A673 (cell line): ENCODE measurements around the gene SLC15A1. TPM values are rescaled to one million over a fixed set of nuclear protein-coding genes. Genes with fewer than 3 reads are reported as not detected.

ENCODE experiments used
- BruUV-seq: library from RNA; stranded (reverse); fragments of 400-500 nt; replicated peaks from 2 replicates; lab custom pipeline; 2021; lab: Mats Ljungman, UMichigan
- CTCF ChIA-PET: fragments of 300-600 bp; sonication (Branson Sonifier 250); formaldehyde crosslinking; loops from one replicate; lab custom pipeline; 2022; ENCODE audit warnings: antibody characterized with exemption; lab: Charles Lee
- POLR2A ChIA-PET: fragments of 300-600 bp; sonication (Branson Sonifier 250); formaldehyde crosslinking; loops from one replicate; lab custom pipeline; 2022; ENCODE audit warnings: antibody characterized with exemption; ENCODE audit not compliant: low non-redundant PET; lab: Charles Lee
- DNase-seq: peaks from one replicate; pipeline ENCODE4 v3.0.0-alpha.2; 2015; ENCODE audit warnings: low spot score
- H3K27ac ChIP-seq: fragments of 200-600 bp; sonication (generic); 2 replicates; pipeline ENCODE4 v1.5.1; 2016; ENCODE audit warnings: mixed run types, low read depth, mild to moderate bottlenecking, mixed read lengths, antibody characterized with exemption, low read length; ENCODE audit not compliant: poor library complexity, severe bottlenecking
- H3K27me3 ChIP-seq: fragments of 200-600 bp; sonication (generic); replicated peaks from 2 replicates; pipeline ENCODE4 v1.6.1; 2017; ENCODE audit warnings: mixed run types, low read depth, mild to moderate bottlenecking, mixed read lengths, antibody characterized with exemption, low read length; ENCODE audit not compliant: insufficient read depth, poor library complexity
- H3K36me3 ChIP-seq: fragments of 200-600 bp; sonication (generic); 2 replicates; pipeline ENCODE4 v1.6.1; 2016; ENCODE audit warnings: mixed run types, mild to moderate bottlenecking, mixed read lengths, antibody characterized with exemption, low read length; ENCODE audit not compliant: insufficient read depth, poor library complexity, severe bottlenecking
- H3K4me1 ChIP-seq: fragments of 200-600 bp; sonication (generic); 2 replicates; pipeline ENCODE4 v1.6.1; 2017; ENCODE audit warnings: mixed run types, mild to moderate bottlenecking, mixed read lengths, antibody characterized with exemption, low read length; ENCODE audit not compliant: insufficient read depth, poor library complexity, severe bottlenecking
- H3K4me3 ChIP-seq: fragments of 200-600 bp; sonication (generic); 2 replicates; pipeline ENCODE4 v1.5.1; 2016; ENCODE audit warnings: low read depth, mixed run types, mild to moderate bottlenecking, mixed read lengths, low read length; ENCODE audit not compliant: poor library complexity, severe bottlenecking
- H3K9me3 ChIP-seq: fragments of 200-600 bp; sonication (generic); 2 replicates; pipeline ENCODE4 v1.6.1; 2016; ENCODE audit warnings: mixed run types, low read depth, mild to moderate bottlenecking, mixed read lengths, antibody characterized with exemption, low read length; ENCODE audit not compliant: poor library complexity, severe bottlenecking
- CTCF ChIP-seq: fragments of 300-800, 200-600 bp; sonication (generic); conservative IDR thresholded peaks from 2 replicates; pipeline ENCODE4 v1.5.1; 2017; ENCODE audit warnings: low read depth, mild to moderate bottlenecking, antibody characterized with exemption, low read length, moderate library complexity, mixed read lengths
- EZH2 ChIP-seq: fragments of 200-600 bp; sonication (generic); IDR thresholded peaks from 2 replicates; pipeline ENCODE4 v1.6.1; 2017; ENCODE audit warnings: borderline replicate concordance, low read depth, mild to moderate bottlenecking, mixed read lengths, antibody characterized with exemption, low read length; ENCODE audit not compliant: poor library complexity, severe bottlenecking
- intact Hi-C: fragments of 100-400 bp; cut with micrococcal nuclease; formaldehyde crosslinking; loops from one replicate; pipeline ENCODE4 v1.10.0; 2022; ENCODE audit not compliant: unreplicated experiment
- total RNA-seq: library from RNA; stranded (reverse); gene quantifications from 2 replicates; pipeline ENCODE4 v1.2.3, GENCODE V29; 2021

SLC15A1 gene
- total RNA-seq, 1 experiment from 2014 or later: not detected

GRCh38 chr13:98774776-98775175, 22.3 kb upstream of the SLC15A1 start:
- Histone ChIP-seq H3K27ac (no peak overlapping the region), H3K27me3 (no peaks in the 10 kb centered on the region), H3K9me3 (no peaks in the 10 kb centered on the region), H3K4me1 (no peaks in the 10 kb centered on the region), H3K36me3 (no peaks in the 10 kb centered on the region), H3K4me3 (no peak overlapping the region)
- intact Hi-C loops: no loop called here
- no peak for TF ChIP-seq EZH2
- TF ChIP-seq CTCF: no peak
- no TSS peak for BruUV-seq
- ChIA-PET POLR2A (interaction anchor here (0.6 kb wide), 1 partner anchor 53 kb away, joined by 4 read pairs; no protein-coding TSS in a partner anchor), CTCF (no interaction called here)
- DNase-seq: no peak

GRCh38 chr13:98773921-98774320, 21.4 kb upstream of the SLC15A1 start:
- DNase-seq: no peak
- Histone ChIP-seq H3K9me3 (no peaks in the 10 kb centered on the region), H3K27me3 (no peaks in the 10 kb centered on the region), H3K4me3 (no peak overlapping the region), H3K36me3 (no peaks in the 10 kb centered on the region), H3K4me1 (no peaks in the 10 kb centered on the region), H3K27ac (no peak overlapping the region)
- BruUV-seq: no TSS peak
- POLR2A ChIA-PET: no interaction called here
- CTCF ChIA-PET: no interaction called here
- intact Hi-C loops: no loop called here
- TF ChIP-seq EZH2 (no peak), CTCF (no peak)

- POLR2A ChIA-PET: no interaction called here
- Histone ChIP-seq H3K4me1 (no peaks in the 10 kb centered on the region), H3K36me3 (no peaks in the 10 kb centered on the region), H3K27ac (no peak overlapping the region), H3K27me3 (no peaks in the 10 kb centered on the region), H3K4me3 (no peak overlapping the region), H3K9me3 (no peaks in the 10 kb centered on the region)
- intact Hi-C loops: no loop called here
- BruUV-seq: no TSS peak
- CTCF ChIA-PET: no interaction called here
- DNase-seq: no peak
- no peak for TF ChIP-seq CTCF
- TF ChIP-seq EZH2: no peak
These were observed 20.5 kb upstream of the SLC15A1 start for GRCh38 chr13:98772794-98773452.
